Mesendoderm (in vitro differentiated cells): ENCODE measurements around the gene TECPR2.

Experiments used
- DNase-seq: peaks from one replicate; pipeline ENCODE4 v3.0.0; 2013
- H2AK5ac ChIP-seq: 2 replicates; pipeline ENCODE4 v1.6.1; 2013; ENCODE audit warnings: low read length, inconsistent platforms
- H2BK120ac ChIP-seq: 2 replicates; pipeline ENCODE4 v1.6.1; 2013; ENCODE audit warnings: low read depth, mild to moderate bottlenecking, low read length, moderate library complexity, mixed read lengths
- H2BK15ac ChIP-seq: replicated peaks from 2 replicates; pipeline ENCODE4 v1.6.1; 2013; ENCODE audit warnings: low read depth, mild to moderate bottlenecking, moderate library complexity
- H2BK5ac ChIP-seq: 2 replicates; pipeline ENCODE4 v1.6.1; 2013; ENCODE audit warnings: low read length, inconsistent platforms
- H3K18ac ChIP-seq: 2 replicates; pipeline ENCODE4 v1.6.1; 2013; ENCODE audit warnings: mild to moderate bottlenecking, low read length, mixed read lengths
- H3K23ac ChIP-seq: one replicate; pipeline ENCODE4 v1.6.1; 2013; ENCODE audit warnings: low read length
- H3K27ac ChIP-seq: 2 replicates; pipeline ENCODE4 v1.5.1; 2013; ENCODE audit warnings: low read depth, mild to moderate bottlenecking, inconsistent platforms, low read length, moderate library complexity
- H3K27me3 ChIP-seq: 2 replicates; pipeline ENCODE4 v1.6.1; 2013; ENCODE audit warnings: low read length, control low read depth, mild to moderate bottlenecking, inconsistent platforms; ENCODE audit not compliant: insufficient read depth, poor library complexity
- H3K36me3 ChIP-seq: 2 replicates; pipeline ENCODE4 v1.6.1; 2013; ENCODE audit warnings: low read length, inconsistent platforms; ENCODE audit not compliant: control insufficient read depth, insufficient read depth
- H3K4ac ChIP-seq: one replicate; pipeline ENCODE4 v1.6.1; 2013; ENCODE audit warnings: low read depth, mild to moderate bottlenecking, low read length, moderate library complexity
- H3K4me1 ChIP-seq: 2 replicates; pipeline ENCODE4 v1.6.1; 2013; ENCODE audit warnings: low read depth, low read length, inconsistent platforms; ENCODE audit not compliant: control insufficient read depth
- H3K4me2 ChIP-seq: 2 replicates; pipeline ENCODE4 v1.6.1; 2013; ENCODE audit warnings: low read length
- H3K4me3 ChIP-seq: 2 replicates; pipeline ENCODE4 v1.5.1; 2013; ENCODE audit warnings: mild to moderate bottlenecking, low read length
- H3K56ac ChIP-seq: one replicate; pipeline ENCODE4 v1.6.1; 2013; ENCODE audit warnings: low read length
- H3K79me1 ChIP-seq: 2 replicates; pipeline ENCODE4 v1.6.1; 2013; ENCODE audit warnings: low read length, inconsistent platforms
- H3K79me2 ChIP-seq: 2 replicates; pipeline ENCODE4 v1.6.1; 2013; ENCODE audit warnings: mild to moderate bottlenecking, low read length; ENCODE audit not compliant: control insufficient read depth, insufficient read depth
- H3K9ac ChIP-seq: 2 replicates; pipeline ENCODE4 v1.6.1; 2013; ENCODE audit warnings: low read length, inconsistent platforms
- H4K5ac ChIP-seq: one replicate; pipeline ENCODE4 v1.6.1; 2013; ENCODE audit warnings: low read length
- H4K8ac ChIP-seq: one replicate; pipeline ENCODE4 v1.6.1; 2013; ENCODE audit warnings: low read depth, mild to moderate bottlenecking, control low read depth, low read length, moderate library complexity
- WGBS: extraction: QIAGEN DNeasy Blood & Tissue Kit; methylation state at CpG from one replicate; pipeline ENCODE4 v1.1.7; 2013; ENCODE audit warnings: low lambda C conversion rate, missing lambda C conversion rate; ENCODE audit not compliant: insufficient coverage; ENCODE audit errors: extremely low coverage; 5-methylcytosine and 5-hydroxymethylcytosine counted together

The TECPR2 gene

GRCh38 chr14:102492531-102492910 is 129.8 kb downstream of the TECPR2 start:
- H2AK5ac ChIP-seq, result no peak overlapping the region
- H4K8ac ChIP-seq, result no peak overlapping the region
- no peak overlapping the region for H3K4me2 ChIP-seq
- no peak overlapping the region for H3K4ac ChIP-seq
- no peaks in the 10 kb centered on the region for H3K79me2 ChIP-seq
- no peak overlapping the region for H3K23ac ChIP-seq
- H3K18ac ChIP-seq, result no peak overlapping the region
- no peak overlapping the region for H3K56ac ChIP-seq
- no peak overlapping the region for H2BK15ac ChIP-seq
- no peaks in the 10 kb centered on the region for H3K27me3 ChIP-seq
- no peaks in the 10 kb centered on the region for H3K4me1 ChIP-seq
- H4K5ac ChIP-seq, result no peak overlapping the region
- no peak overlapping the region for H3K9ac ChIP-seq
- WGBS, result no CpG with 5 or more reads among the region's 17 CpGs
- no peak overlapping the region for H2BK120ac ChIP-seq
- H3K79me1 ChIP-seq, result no peaks in the 10 kb centered on the region
- no peaks in the 10 kb centered on the region for H3K36me3 ChIP-seq
- no peak overlapping the region for H2BK5ac ChIP-seq
- H3K27ac ChIP-seq, result no peak overlapping the region
- H3K4me3 ChIP-seq, result no peak overlapping the region
- DNase-seq, result no peak

- no peak overlapping the region for H2BK120ac ChIP-seq
- H3K18ac ChIP-seq, result no peak overlapping the region
- H3K4me2 ChIP-seq, result no peak overlapping the region
- no peak overlapping the region for H2BK5ac ChIP-seq
- no peak overlapping the region for H3K27ac ChIP-seq
- H3K56ac ChIP-seq, result no peak overlapping the region
- H3K4me1 ChIP-seq, result no peaks in the 10 kb centered on the region
- no peaks in the 10 kb centered on the region for H3K79me1 ChIP-seq
- H3K27me3 ChIP-seq, result no peaks in the 10 kb centered on the region
- H2BK15ac ChIP-seq, result no peak overlapping the region
- H2AK5ac ChIP-seq, result no peak overlapping the region
- H3K23ac ChIP-seq, result no peak overlapping the region
- no peak for DNase-seq
- no CpG with 5 or more reads among the region's 15 CpGs for WGBS
- no peak overlapping the region for H3K4ac ChIP-seq
- H3K36me3 ChIP-seq, result no peaks in the 10 kb centered on the region
- H3K9ac ChIP-seq, result no peak overlapping the region
- no peaks in the 10 kb centered on the region for H3K79me2 ChIP-seq
- no peak overlapping the region for H4K5ac ChIP-seq
- no peak overlapping the region for H4K8ac ChIP-seq
- H3K4me3 ChIP-seq, result no peak overlapping the region
These were observed 130.4 kb downstream of the TECPR2 start for GRCh38 chr14:102493096-102493495.

GRCh38 chr14:102493585-102493984 is 130.8 kb downstream of the TECPR2 start:
- no peaks in the 10 kb centered on the region for H3K79me2 ChIP-seq
- WGBS, result no CpG with 5 or more reads among the region's 15 CpGs
- no peak overlapping the region for H3K18ac ChIP-seq
- H3K36me3 ChIP-seq, result no peaks in the 10 kb centered on the region
- no peak overlapping the region for H4K8ac ChIP-seq
- no peak overlapping the region for H3K56ac ChIP-seq
- H2BK120ac ChIP-seq, result no peak overlapping the region
- H3K27ac ChIP-seq, result no peak overlapping the region
- no peak overlapping the region for H4K5ac ChIP-seq
- H3K4me2 ChIP-seq, result no peak overlapping the region
- H3K4me1 ChIP-seq, result no peaks in the 10 kb centered on the region
- H3K27me3 ChIP-seq, result no peaks in the 10 kb centered on the region
- H3K79me1 ChIP-seq, result no peaks in the 10 kb centered on the region
- no peak overlapping the region for H3K4ac ChIP-seq
- no peak overlapping the region for H2BK15ac ChIP-seq
- no peak overlapping the region for H3K4me3 ChIP-seq
- no peak overlapping the region for H3K23ac ChIP-seq
- H3K9ac ChIP-seq, result no peak overlapping the region
- no peak for DNase-seq
- H2AK5ac ChIP-seq, result no peak overlapping the region
- H2BK5ac ChIP-seq, result no peak overlapping the region

- Histone ChIP-seq H2AK5ac (no peak overlapping the region), H3K79me2 (no peaks in the 10 kb centered on the region), H3K4me1 (no peaks in the 10 kb centered on the region), H2BK5ac (no peak overlapping the region), H3K56ac (no peak overlapping the region), H4K8ac (no peak overlapping the region), H3K23ac (no peak overlapping the region), H3K27me3 (no peaks in the 10 kb centered on the region), H2BK15ac (no peak overlapping the region), H3K18ac (no peak overlapping the region), H3K36me3 (no peaks in the 10 kb centered on the region), H2BK120ac (no peak overlapping the region), H4K5ac (no peak overlapping the region), H3K4me3 (no peak overlapping the region), H3K79me1 (no peaks in the 10 kb centered on the region), H3K4ac (no peak overlapping the region), H3K27ac (no peak overlapping the region), H3K9ac (no peak overlapping the region), H3K4me2 (no peak overlapping the region)
- WGBS, result no CpG with 5 or more reads among the region's 26 CpGs
- DNase-seq, result no peak
These were observed 133.0 kb downstream of the TECPR2 start for GRCh38 chr14:102495491-102496330.

- H4K8ac ChIP-seq, result no peak overlapping the region
- H3K79me2 ChIP-seq, result no peaks in the 10 kb centered on the region
- H2BK5ac ChIP-seq, result no peak overlapping the region
- H2BK15ac ChIP-seq, result no peak overlapping the region
- no peak overlapping the region for H3K27ac ChIP-seq
- no peak overlapping the region for H3K23ac ChIP-seq
- H3K4ac ChIP-seq, result no peak overlapping the region
- no CpG with 5 or more reads among the region's 11 CpGs for WGBS
- H2AK5ac ChIP-seq, result no peak overlapping the region
- H3K18ac ChIP-seq, result no peak overlapping the region
- H3K36me3 ChIP-seq, result no peaks in the 10 kb centered on the region
- H2BK120ac ChIP-seq, result no peak overlapping the region
- H3K4me1 ChIP-seq, result no peaks in the 10 kb centered on the region
- H3K27me3 ChIP-seq, result no peaks in the 10 kb centered on the region
- H4K5ac ChIP-seq, result no peak overlapping the region
- no peaks in the 10 kb centered on the region for H3K79me1 ChIP-seq
- DNase-seq, result no peak
- H3K4me3 ChIP-seq, result no peak overlapping the region
- no peak overlapping the region for H3K56ac ChIP-seq
- no peak overlapping the region for H3K9ac ChIP-seq
- no peak overlapping the region for H3K4me2 ChIP-seq
These were observed 133.6 kb downstream of the TECPR2 start for GRCh38 chr14:102496331-102496691.
